HG03354 (cell line): Measurements from ENCODE around the gene ZNF500.

Experiments used
- ATAC-seq: cut with Tn5 transposase; IDR thresholded peaks from one replicate; pipeline ENCODE4 v1.9.1; 2021; ENCODE audit warnings: mild to moderate bottlenecking; ENCODE audit not compliant: unreplicated experiment, poor library complexity, severe bottlenecking

The ZNF500 gene

GRCh38 chr16:4766875-4767628 is at the start of gene ZNF500:
Gene ZNF500, minus strand, starts transcription at chr16:4767162. Its CDS starts 1,184 bp downstream, at chr16:4765978.
- peak; percentile 86 for ATAC-seq

GRCh38 chr16:4814542-4815173 is 47.7 kb upstream of the ZNF500 start:
- ATAC-seq = no peak

- ATAC-seq = no peak
These were observed 47.1 kb upstream of the ZNF500 start for GRCh38 chr16:4814046-4814445.

- no peak for ATAC-seq
These were observed 46.5 kb upstream of the ZNF500 start for GRCh38 chr16:4813251-4814003.

GRCh38 chr16:4811773-4812172 is 44.8 kb upstream of the ZNF500 start:
- ATAC-seq = no peak

- ATAC-seq = no peak
These were observed 44.3 kb upstream of the ZNF500 start for GRCh38 chr16:4811242-4811641.

- no peak for ATAC-seq
These were observed 39.3 kb upstream of the ZNF500 start for GRCh38 chr16:4806280-4806679.

GRCh38 chr16:4805231-4805630 is 38.3 kb upstream of the ZNF500 start:
- no peak for ATAC-seq

GRCh38 chr16:4803898-4804762 is 37.2 kb upstream of the ZNF500 start:
- no peak for ATAC-seq

GRCh38 chr16:4803401-4803844 is 36.5 kb upstream of the ZNF500 start:
- ATAC-seq = no peak

- peak; percentile 93 for ATAC-seq
These were observed 35.8 kb upstream of the ZNF500 start for GRCh38 chr16:4802659-4803287.

GRCh38 chr16:4801962-4802658 is 35.1 kb upstream of the ZNF500 start, which contains the start of gene ROGDI:
Gene ROGDI, minus strand, starts transcription at chr16:4802633. Its CDS starts 62 bp downstream, at chr16:4802571.
- peak; percentile 60 for ATAC-seq

GRCh38 chr16:4801051-4801961 is 34.3 kb upstream of the ZNF500 start:
- ATAC-seq = no peak

GRCh38 chr16:4800290-4801041 is 33.5 kb upstream of the ZNF500 start:
- ATAC-seq = no peak

GRCh38 chr16:4799171-4799855 is 32.4 kb upstream of the ZNF500 start:
- no peak for ATAC-seq

- no peak for ATAC-seq
These were observed 31.5 kb upstream of the ZNF500 start for GRCh38 chr16:4798456-4798855.
